Stimulated activated memory B cell treated with anti-CD40 and anti-IgM and Interleukin-4, amounts not matched to agents 10 μg/mL and 1 μg/mL and 100 μg/mL, for 72 hours (primary cell): Measurements from ENCODE around the gene LENG8.
"Not testable (repeated sequence)": the region's sequence is repeated elsewhere in the genome, so short reads cannot be mapped to it uniquely, and the experiment has no call there.

ENCODE experiments used
- ATAC-seq: fragments of 150-1000 bp; cut with Tn5 transposase; 2 replicates; pipeline ENCODE4 v1.10.0; 2021
- H3K27ac Mint-ChIP-seq: one replicate; pipeline ENCODE4 v1.8.0; 2022; ENCODE audit warnings: mild to moderate bottlenecking, mixed read lengths
- H3K27me3 Mint-ChIP-seq: one replicate; pipeline ENCODE4 v1.8.0; 2022; ENCODE audit warnings: mixed read lengths
- H3K36me3 Mint-ChIP-seq: one replicate; pipeline ENCODE4 v1.8.0; 2022; ENCODE audit warnings: mixed read lengths
- H3K4me1 Mint-ChIP-seq: one replicate; pipeline ENCODE4 v1.8.0; 2022; ENCODE audit warnings: mixed read lengths
- H3K4me3 Mint-ChIP-seq: one replicate; pipeline ENCODE4 v1.8.0; 2022; ENCODE audit warnings: mild to moderate bottlenecking, moderate library complexity, mixed read lengths
- H3K9me3 Mint-ChIP-seq: one replicate; pipeline ENCODE4 v1.8.0; 2022; ENCODE audit warnings: mixed read lengths

LENG8 gene

GRCh38 chr19:54430306-54431254 is 18.4 kb upstream of the LENG8 start:
- Mint-ChIP-seq H3K4me1 (peaks cover 27% of the 10 kb centered on the region), H3K9me3 (no peaks in the 10 kb centered on the region), H3K4me3 (peak overlapping the region; percentile 45), H3K36me3 (no peaks in the 10 kb centered on the region), H3K27ac (no peak overlapping the region), H3K27me3 (peaks cover 52% of the 10 kb centered on the region)
- ATAC-seq: peak; percentile 61

- peaks cover 44% of the 10 kb centered on the region for H3K27me3 Mint-ChIP-seq
- H3K27ac Mint-ChIP-seq: no peak overlapping the region
- H3K4me1 Mint-ChIP-seq: peaks cover 30% of the 10 kb centered on the region
- H3K36me3 Mint-ChIP-seq: peaks cover 2% of the 10 kb centered on the region
- no peak for ATAC-seq
- no peaks in the 10 kb centered on the region for H3K9me3 Mint-ChIP-seq
- peak overlapping the region; percentile 49 for H3K4me3 Mint-ChIP-seq
These were observed 17.7 kb upstream of the LENG8 start for GRCh38 chr19:54431255-54431838.

- Mint-ChIP-seq H3K9me3 (no peaks in the 10 kb centered on the region), H3K27ac (no peak overlapping the region), H3K36me3 (peaks cover 9% of the 10 kb centered on the region), H3K4me1 (peaks cover 35% of the 10 kb centered on the region), H3K4me3 (no peak overlapping the region), H3K27me3 (peaks cover 36% of the 10 kb centered on the region)
- no peak for ATAC-seq
These were observed 16.8 kb upstream of the LENG8 start for GRCh38 chr19:54432144-54432738.

- peaks cover 35% of the 10 kb centered on the region for H3K4me1 Mint-ChIP-seq
- no peaks in the 10 kb centered on the region for H3K9me3 Mint-ChIP-seq
- no peak for ATAC-seq
- H3K36me3 Mint-ChIP-seq: peaks cover 9% of the 10 kb centered on the region
- H3K27ac Mint-ChIP-seq: peak overlapping the region; percentile 26
- H3K27me3 Mint-ChIP-seq: peaks cover 26% of the 10 kb centered on the region
- no peak overlapping the region for H3K4me3 Mint-ChIP-seq
These were observed 15.3 kb upstream of the LENG8 start for GRCh38 chr19:54433697-54434096.

GRCh38 chr19:54434112-54434872 is 14.7 kb upstream of the LENG8 start:
- peak overlapping the region; percentile 26 for H3K27ac Mint-ChIP-seq
- H3K36me3 Mint-ChIP-seq: peaks cover 9% of the 10 kb centered on the region
- H3K4me1 Mint-ChIP-seq: peaks cover 40% of the 10 kb centered on the region
- no peak for ATAC-seq
- no peaks in the 10 kb centered on the region for H3K9me3 Mint-ChIP-seq
- no peak overlapping the region for H3K4me3 Mint-ChIP-seq
- H3K27me3 Mint-ChIP-seq: peaks cover 20% of the 10 kb centered on the region

GRCh38 chr19:54434873-54435214 is 14.2 kb upstream of the LENG8 start:
- H3K36me3 Mint-ChIP-seq: peaks cover 9% of the 10 kb centered on the region
- H3K4me1 Mint-ChIP-seq: peaks cover 45% of the 10 kb centered on the region
- peaks cover 15% of the 10 kb centered on the region for H3K27me3 Mint-ChIP-seq
- peak overlapping the region; percentile 22 for H3K4me3 Mint-ChIP-seq
- H3K9me3 Mint-ChIP-seq: no peaks in the 10 kb centered on the region
- ATAC-seq: no peak
- peak overlapping the region; percentile 26 for H3K27ac Mint-ChIP-seq

- Mint-ChIP-seq H3K4me1 (peaks cover 45% of the 10 kb centered on the region), H3K9me3 (no peaks in the 10 kb centered on the region), H3K4me3 (no peak overlapping the region), H3K27me3 (peaks cover 11% of the 10 kb centered on the region), H3K36me3 (peaks cover 9% of the 10 kb centered on the region), H3K27ac (no peak overlapping the region)
- peak; percentile 31 for ATAC-seq
These were observed 13.4 kb upstream of the LENG8 start for GRCh38 chr19:54435551-54436016.

GRCh38 chr19:54436031-54436523 is 12.9 kb upstream of the LENG8 start:
- no peak overlapping the region for H3K27ac Mint-ChIP-seq
- H3K36me3 Mint-ChIP-seq: peaks cover 9% of the 10 kb centered on the region
- peaks cover 7% of the 10 kb centered on the region for H3K27me3 Mint-ChIP-seq
- ATAC-seq: no peak
- H3K4me3 Mint-ChIP-seq: no peak overlapping the region
- H3K9me3 Mint-ChIP-seq: no peaks in the 10 kb centered on the region
- peaks cover 40% of the 10 kb centered on the region for H3K4me1 Mint-ChIP-seq

GRCh38 chr19:54436628-54437252 is 12.3 kb upstream of the LENG8 start:
- H3K36me3 Mint-ChIP-seq: peaks cover 9% of the 10 kb centered on the region
- H3K4me1 Mint-ChIP-seq: peaks cover 34% of the 10 kb centered on the region
- no peak for ATAC-seq
- H3K9me3 Mint-ChIP-seq: no peaks in the 10 kb centered on the region
- peaks cover under 1% of the 10 kb centered on the region for H3K27me3 Mint-ChIP-seq
- no peak overlapping the region for H3K4me3 Mint-ChIP-seq
- H3K27ac Mint-ChIP-seq: no peak overlapping the region

GRCh38 chr19:54439174-54439851 is 9.7 kb upstream of the LENG8 start:
- H3K27ac Mint-ChIP-seq: no peak overlapping the region
- peaks cover 27% of the 10 kb centered on the region for H3K4me1 Mint-ChIP-seq
- no peaks in the 10 kb centered on the region for H3K27me3 Mint-ChIP-seq
- H3K9me3 Mint-ChIP-seq: no peaks in the 10 kb centered on the region
- peaks cover 30% of the 10 kb centered on the region for H3K36me3 Mint-ChIP-seq
- H3K4me3 Mint-ChIP-seq: no peak overlapping the region
- ATAC-seq: no peak

GRCh38 chr19:54440641-54441040 is 8.4 kb upstream of the LENG8 start:
- Mint-ChIP-seq H3K36me3 (peaks cover 41% of the 10 kb centered on the region), H3K4me3 (no peak overlapping the region), H3K27ac (no peak overlapping the region), H3K4me1 (peaks cover 18% of the 10 kb centered on the region), H3K9me3 (no peaks in the 10 kb centered on the region), H3K27me3 (no peaks in the 10 kb centered on the region)
- ATAC-seq: no peak

GRCh38 chr19:54444737-54445136 is 4.3 kb upstream of the LENG8 start:
- no peak overlapping the region for H3K27ac Mint-ChIP-seq
- H3K4me1 Mint-ChIP-seq: peaks cover 22% of the 10 kb centered on the region
- no peaks in the 10 kb centered on the region for H3K27me3 Mint-ChIP-seq
- no peak overlapping the region for H3K4me3 Mint-ChIP-seq
- peaks cover 38% of the 10 kb centered on the region for H3K36me3 Mint-ChIP-seq
- H3K9me3 Mint-ChIP-seq: no peaks in the 10 kb centered on the region
- ATAC-seq: no peak

GRCh38 chr19:54446349-54446748 is 2.6 kb upstream of the LENG8 start:
- H3K36me3 Mint-ChIP-seq: peaks cover 55% of the 10 kb centered on the region
- not testable (repeated sequence) for H3K4me3 Mint-ChIP-seq

More at GRCh38 chr19:54446349-54446748, 2.6 kb upstream of the LENG8 start:
- not testable (repeated sequence) for ATAC-seq, H3K27ac Mint-ChIP-seq, H3K9me3 Mint-ChIP-seq, H3K27me3 Mint-ChIP-seq
- H3K4me1 Mint-ChIP-seq: peaks cover 37% of the 10 kb centered on the region
